Epithelial cell of esophagus (primary cell): ENCODE measurements around the gene BTBD1.
"Not testable (repeated sequence)": the region's sequence is repeated elsewhere in the genome, so short reads cannot be mapped to it uniquely, and the experiment has no call there.

ENCODE experiments used
- DNase-seq: peaks from one replicate; pipeline ENCODE4 v3.0.0; 2010; ENCODE audit warnings: low read depth
- H3K4me3 ChIP-seq: 2 replicates; pipeline ENCODE4 v1.5.1; 2011; ENCODE audit warnings: mild to moderate bottlenecking, low read length, control low read depth
- CTCF ChIP-seq: IDR thresholded peaks from 2 replicates; pipeline ENCODE4 v1.5.1; 2011; ENCODE audit warnings: low read depth, mild to moderate bottlenecking, low read length, control low read depth, inconsistent platforms; ENCODE audit not compliant: insufficient read depth; ENCODE audit errors: missing control alignments

BTBD1 gene

GRCh38 chr15:83057696-83058376 lies 9.2 kb downstream of the BTBD1 start:
- H3K4me3 ChIP-seq = no peak overlapping the region
- no peak for DNase-seq
- no peak for TF ChIP-seq CTCF

GRCh38 chr15:83057002-83057401 lies 10.1 kb downstream of the BTBD1 start:
- no peak overlapping the region for H3K4me3 ChIP-seq
- DNase-seq = no peak
- TF ChIP-seq CTCF = no peak

DNA sequence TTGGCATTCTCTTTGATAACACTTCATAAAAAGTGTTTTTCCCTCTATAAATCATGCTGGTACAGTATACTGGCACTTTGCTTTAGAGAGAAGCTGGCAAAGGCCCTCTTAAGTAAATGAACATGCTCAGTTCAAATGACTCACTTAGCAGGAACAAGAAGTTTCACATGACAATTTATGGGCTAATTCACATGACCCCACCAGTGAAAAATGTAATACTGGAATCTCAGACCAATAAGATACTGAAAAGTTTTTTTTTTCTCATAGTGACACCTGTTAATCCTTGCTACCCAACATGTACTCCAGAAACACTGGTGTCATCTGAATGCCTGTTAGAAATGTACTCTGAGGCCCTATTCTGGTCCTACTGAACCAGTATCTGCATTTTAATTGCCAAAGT lies 13.9 kb downstream of the BTBD1 start:
- peak; percentile 85 for DNase-seq
- TF ChIP-seq CTCF = no peak
- no peak overlapping the region for H3K4me3 ChIP-seq

GRCh38 chr15:83046558-83047127 lies 20.4 kb downstream of the BTBD1 start:
- no peak for TF ChIP-seq CTCF
- DNase-seq = peak; percentile 55
- H3K4me3 ChIP-seq = no peak overlapping the region

DNA sequence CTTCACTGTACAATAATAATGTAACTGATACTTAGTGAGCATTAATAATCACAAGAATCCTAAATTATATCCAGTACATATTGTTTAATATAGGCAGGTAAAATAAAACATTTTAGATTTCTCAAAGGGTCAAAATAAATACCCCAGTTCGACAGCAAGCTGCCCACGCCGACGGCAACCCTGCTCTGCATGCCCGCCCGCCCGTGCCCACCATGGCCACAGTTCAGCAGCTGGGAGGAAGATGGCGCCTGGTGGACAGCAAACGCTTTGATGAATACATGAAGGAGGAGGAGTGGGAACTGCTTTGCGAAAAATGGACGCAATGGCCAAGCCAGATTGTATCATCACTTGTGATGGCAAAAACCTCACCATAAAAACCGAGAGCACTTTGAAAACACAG lies 22.9 kb downstream of the BTBD1 start:
- no peak for DNase-seq
- TF ChIP-seq CTCF = no peak
- H3K4me3 ChIP-seq = no peak overlapping the region

DNA sequence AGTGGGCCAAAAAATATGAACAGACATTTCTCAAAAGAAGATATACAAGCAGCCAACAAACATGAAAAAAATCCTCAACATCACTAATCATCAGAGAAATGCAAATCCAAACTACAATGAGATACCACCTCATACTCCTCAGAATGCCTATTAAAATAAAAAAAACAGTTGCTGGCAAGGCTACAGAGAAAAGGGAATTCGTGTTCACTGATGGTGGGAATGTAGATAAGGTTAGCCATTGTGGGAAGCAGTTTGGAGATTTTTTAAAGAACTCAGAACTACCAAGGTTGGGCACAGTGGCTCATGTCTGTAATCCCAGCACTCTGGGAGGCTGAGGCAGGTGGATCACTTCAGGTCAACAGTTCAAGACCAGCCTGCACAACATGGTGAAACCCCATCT lies 27.8 kb downstream of the BTBD1 start:
- no peak overlapping the region for H3K4me3 ChIP-seq
- DNase-seq = no peak
- no peak for TF ChIP-seq CTCF

GRCh38 chr15:83036253-83036652 lies 30.8 kb downstream of the BTBD1 start:
- DNase-seq = no peak
- no peak overlapping the region for H3K4me3 ChIP-seq
- TF ChIP-seq CTCF = no peak

DNA sequence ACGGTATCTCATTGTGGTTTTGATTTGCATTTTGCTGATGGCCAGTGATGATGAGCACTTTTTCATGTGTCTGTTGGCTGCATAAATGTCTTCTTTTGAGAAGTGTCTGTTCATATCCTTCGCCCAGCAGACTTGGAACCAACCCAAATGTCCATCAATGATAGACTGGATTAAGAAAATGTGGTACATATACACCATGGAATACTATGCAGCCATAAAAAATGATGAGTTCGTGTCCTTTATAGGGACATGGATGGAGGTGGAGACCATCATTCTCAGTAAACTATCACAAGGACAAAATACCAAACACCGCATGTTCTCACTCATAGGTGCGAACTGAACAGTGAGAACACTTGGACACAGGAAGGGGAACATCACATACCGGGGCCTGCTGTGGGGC lies 35.8 kb downstream of the BTBD1 start:
- not testable (repeated sequence) for H3K4me3 ChIP-seq, DNase-seq
